Measurements from ENCODE around the gene MCU.

DNA sequence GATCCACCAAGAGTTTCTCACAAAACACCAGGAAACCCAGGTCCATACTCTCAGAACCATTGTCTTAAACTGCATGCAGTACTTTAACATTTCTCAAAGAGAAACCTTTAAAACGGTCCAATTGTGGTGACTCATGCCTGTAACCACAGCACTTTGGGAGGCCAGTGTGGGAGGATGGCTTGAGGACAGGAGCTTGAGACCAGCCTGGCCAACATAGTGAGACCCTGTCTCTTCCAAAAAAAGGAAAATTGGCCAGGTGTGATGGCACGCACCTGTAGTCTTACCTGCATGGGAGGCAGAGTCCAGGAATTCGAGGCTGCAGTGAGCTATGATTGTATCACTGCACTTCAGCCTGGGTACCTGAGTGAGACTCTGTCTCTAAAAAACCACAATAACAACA, 104.1 kb downstream of the MCU start:
- TF ChIP-seq, protein P1, sequence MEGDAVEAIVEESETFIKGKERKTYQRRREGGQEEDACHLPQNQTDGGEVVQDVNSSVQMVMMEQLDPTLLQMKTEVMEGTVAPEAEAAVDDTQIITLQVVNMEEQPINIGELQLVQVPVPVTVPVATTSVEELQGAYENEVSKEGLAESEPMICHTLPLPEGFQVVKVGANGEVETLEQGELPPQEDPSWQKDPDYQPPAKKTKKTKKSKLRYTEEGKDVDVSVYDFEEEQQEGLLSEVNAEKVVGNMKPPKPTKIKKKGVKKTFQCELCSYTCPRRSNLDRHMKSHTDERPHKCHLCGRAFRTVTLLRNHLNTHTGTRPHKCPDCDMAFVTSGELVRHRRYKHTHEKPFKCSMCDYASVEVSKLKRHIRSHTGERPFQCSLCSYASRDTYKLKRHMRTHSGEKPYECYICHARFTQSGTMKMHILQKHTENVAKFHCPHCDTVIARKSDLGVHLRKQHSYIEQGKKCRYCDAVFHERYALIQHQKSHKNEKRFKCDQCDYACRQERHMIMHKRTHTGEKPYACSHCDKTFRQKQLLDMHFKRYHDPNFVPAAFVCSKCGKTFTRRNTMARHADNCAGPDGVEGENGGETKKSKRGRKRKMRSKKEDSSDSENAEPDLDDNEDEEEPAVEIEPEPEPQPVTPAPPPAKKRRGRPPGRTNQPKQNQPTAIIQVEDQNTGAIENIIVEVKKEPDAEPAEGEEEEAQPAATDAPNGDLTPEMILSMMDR (IDR thresholded peaks at IDR 0.05): no peak
- TF ChIP-seq POLR2A (IDR thresholded peaks at IDR 0.05): no peak
